ENCODE results near the gene TIMM22. TPM values are rescaled to one million over a fixed set of nuclear protein-coding genes. Genes with fewer than 3 reads are reported as not detected.
"Not testable (repeated sequence)": the region's sequence is repeated elsewhere in the genome, so short reads cannot be mapped to it uniquely, and the experiment has no call there.

The TIMM22 gene
- polyA plus RNA-seq, 3 donors: 3.2 to 13.6 (median 13.1) TPM

DNA sequence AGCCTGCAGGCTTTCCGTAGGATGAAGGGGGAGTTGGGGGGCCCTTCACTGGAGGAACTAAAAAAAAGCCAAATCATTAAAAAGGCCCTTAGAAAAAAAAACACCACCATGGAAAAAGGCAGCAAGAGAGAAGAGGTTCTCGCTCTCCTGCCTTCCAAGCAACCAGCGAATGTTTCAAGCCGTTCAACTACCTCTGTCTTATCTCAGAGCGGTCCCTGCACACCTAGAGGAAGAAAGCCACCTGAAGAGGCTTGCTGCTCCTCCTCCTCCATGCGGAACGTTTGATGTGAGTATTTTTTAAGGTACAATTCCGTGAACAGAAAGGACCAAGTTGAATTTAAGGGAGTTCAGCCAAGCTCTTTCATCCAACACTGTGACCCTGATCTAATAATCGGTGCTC is 26.6 kb upstream of the TIMM22 start:
- H3K9ac ChIP-seq (ENCODE audit: insufficient read depth, low read length, poor library complexity, severe bottlenecking): no peak overlapping the region
- TF ChIP-seq, protein P1, sequence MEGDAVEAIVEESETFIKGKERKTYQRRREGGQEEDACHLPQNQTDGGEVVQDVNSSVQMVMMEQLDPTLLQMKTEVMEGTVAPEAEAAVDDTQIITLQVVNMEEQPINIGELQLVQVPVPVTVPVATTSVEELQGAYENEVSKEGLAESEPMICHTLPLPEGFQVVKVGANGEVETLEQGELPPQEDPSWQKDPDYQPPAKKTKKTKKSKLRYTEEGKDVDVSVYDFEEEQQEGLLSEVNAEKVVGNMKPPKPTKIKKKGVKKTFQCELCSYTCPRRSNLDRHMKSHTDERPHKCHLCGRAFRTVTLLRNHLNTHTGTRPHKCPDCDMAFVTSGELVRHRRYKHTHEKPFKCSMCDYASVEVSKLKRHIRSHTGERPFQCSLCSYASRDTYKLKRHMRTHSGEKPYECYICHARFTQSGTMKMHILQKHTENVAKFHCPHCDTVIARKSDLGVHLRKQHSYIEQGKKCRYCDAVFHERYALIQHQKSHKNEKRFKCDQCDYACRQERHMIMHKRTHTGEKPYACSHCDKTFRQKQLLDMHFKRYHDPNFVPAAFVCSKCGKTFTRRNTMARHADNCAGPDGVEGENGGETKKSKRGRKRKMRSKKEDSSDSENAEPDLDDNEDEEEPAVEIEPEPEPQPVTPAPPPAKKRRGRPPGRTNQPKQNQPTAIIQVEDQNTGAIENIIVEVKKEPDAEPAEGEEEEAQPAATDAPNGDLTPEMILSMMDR (IDR thresholded peaks at IDR 0.05): no peak
- H3K4me1 ChIP-seq (ENCODE audit: control insufficient read depth in 1 of 2, insufficient read depth in 2 of 2, low read length in 2 of 2): peaks cover 0 to 4% of the 10 kb centered on the region in 2 donors
- Mint-ChIP-seq H3K27me3 (ENCODE audit: low read depth in 3 of 3) (peaks cover 30 to 58% (median 50%) of the 10 kb centered on the region in 3 donors), H3K4me1 (peaks cover 4% of the 10 kb centered on the region), H3K36me3 (no peaks in the 10 kb centered on the region), H3K27ac (no peak overlapping the region), H3K9me3 (peaks cover 0 to 1% (median 0%) of the 10 kb centered on the region in 7 donors), H3K4me3 (peak overlapping the region in 1 of 2 donors; percentile 22)
- no peaks in the 10 kb centered on the region for H3K9me3 ChIP-seq (replicated peaks in 1 of 2; ENCODE audit: control insufficient read depth in 1 of 2, insufficient read depth in 1 of 2, low read length in 2 of 2)
- H3K79me2 ChIP-seq (ENCODE audit: insufficient read depth, low read length): no peaks in the 10 kb centered on the region
- no peaks in the 10 kb centered on the region for H3K36me3 ChIP-seq (replicated peaks in 1 of 2; ENCODE audit: control insufficient read depth in 1 of 2, insufficient read depth in 2 of 2, low read length in 2 of 2)
- intact Hi-C loops (cut with micrococcal nuclease): no loop called here
- WGBS (ENCODE audit: insufficient coverage): no CpG with 5 or more reads among the region's 9 CpGs
- no peak for DNase-seq
- no peak overlapping the region for H3K27ac ChIP-seq (ENCODE audit: low read depth in 1 of 2, low read length in 2 of 2)
- no peak overlapping the region for H3K4me3 ChIP-seq (replicated peaks in 1 of 3; ENCODE audit: low read depth in 2 of 3, low read length in 3 of 3)
- H3K27me3 ChIP-seq (ENCODE audit: control insufficient read depth in 2 of 2, insufficient read depth in 2 of 2, low read length in 2 of 2): peaks cover 0 to 25% of the 10 kb centered on the region in 2 donors
- H4K20me1 ChIP-seq (ENCODE audit: insufficient read depth, low read length): no peaks in the 10 kb centered on the region
- H2AFZ ChIP-seq (ENCODE audit: insufficient read depth, low read depth, low read length, poor library complexity, severe bottlenecking): no peak overlapping the region
- H3K4me2 ChIP-seq (replicated peaks; ENCODE audit: extremely low read depth, low read length, poor library complexity, severe bottlenecking): no peak overlapping the region

DNA sequence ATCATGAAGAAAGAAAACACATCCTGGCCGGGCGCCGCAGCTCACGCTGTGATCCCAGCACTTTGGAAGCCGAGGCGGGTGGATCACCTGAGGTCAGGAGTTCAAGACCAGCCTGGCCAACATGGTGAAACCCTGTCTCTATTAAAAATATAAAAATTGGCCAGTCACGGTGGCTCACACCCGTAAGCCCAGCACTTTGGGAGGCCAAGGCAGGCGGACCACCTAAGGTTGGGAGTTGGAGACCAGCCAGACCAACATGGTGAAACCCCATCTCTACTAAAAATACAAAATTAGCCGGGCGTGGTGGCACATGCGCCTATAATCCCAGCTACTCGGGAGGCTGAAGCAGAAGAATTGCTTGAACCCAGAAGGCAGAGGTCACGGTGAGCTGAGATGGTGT is 25.1 kb upstream of the TIMM22 start:
- H3K27me3 ChIP-seq (ENCODE audit: control insufficient read depth in 2 of 2, insufficient read depth in 2 of 2, low read length in 2 of 2): peaks cover 10 to 38% of the 10 kb centered on the region in 2 donors
- H4K20me1 ChIP-seq (ENCODE audit: insufficient read depth, low read length); H3K4me2 ChIP-seq (replicated peaks; ENCODE audit: extremely low read depth, low read length, poor library complexity, severe bottlenecking); H3K27ac ChIP-seq (ENCODE audit: low read depth in 1 of 2, low read length in 2 of 2); H3K9me3 Mint-ChIP-seq; H3K4me3 ChIP-seq (replicated peaks in 1 of 3; ENCODE audit: low read depth in 2 of 3, low read length in 3 of 3); DNase-seq; H2AFZ ChIP-seq (ENCODE audit: insufficient read depth, low read depth, low read length, poor library complexity, severe bottlenecking); intact Hi-C loops (cut with micrococcal nuclease); H3K4me1 ChIP-seq (ENCODE audit: control insufficient read depth in 1 of 2, insufficient read depth in 2 of 2, low read length in 2 of 2); H3K27ac Mint-ChIP-seq; H3K4me3 Mint-ChIP-seq; H3K36me3 Mint-ChIP-seq; H3K9ac ChIP-seq (ENCODE audit: insufficient read depth, low read length, poor library complexity, severe bottlenecking); H3K36me3 ChIP-seq (replicated peaks in 1 of 2; ENCODE audit: control insufficient read depth in 1 of 2, insufficient read depth in 2 of 2, low read length in 2 of 2); H3K4me1 Mint-ChIP-seq; H3K9me3 ChIP-seq (replicated peaks in 1 of 2; ENCODE audit: control insufficient read depth in 1 of 2, insufficient read depth in 1 of 2, low read length in 2 of 2); H3K79me2 ChIP-seq (ENCODE audit: insufficient read depth, low read length): not testable (repeated sequence)
- H3K27me3 Mint-ChIP-seq (ENCODE audit: low read depth in 3 of 3): peaks cover 44 to 68% (median 56%) of the 10 kb centered on the region in 3 donors
- 92% methylated on average over 9 of the region's 14 CpGs for WGBS (ENCODE audit: insufficient coverage)
